Mesothelial cell of epicardium (in vitro differentiated cells): ENCODE measurements around the gene GPRC5A. TPM values are rescaled to one million over a fixed set of nuclear protein-coding genes. Genes with fewer than 3 reads are reported as not detected.
"Not testable (repeated sequence)": the region's sequence is repeated elsewhere in the genome, so short reads cannot be mapped to it uniquely, and the experiment has no call there.

Experiments used
- DNase-seq, 2 experiments: peaks; one replicate each; pipeline ENCODE4 v3.0.0; 2021; ENCODE audit warnings: low spot score in 2 of 2; ENCODE audit not compliant: unreplicated experiment in 2 of 2
- H3K27ac Mint-ChIP-seq: 2 replicates; pipeline ENCODE4 v1.8.0; 2021; ENCODE audit warnings: mixed read lengths
- H3K27me3 Mint-ChIP-seq: 2 replicates; pipeline ENCODE4 v1.8.0; 2021; ENCODE audit warnings: low read depth, mixed read lengths
- H3K36me3 Mint-ChIP-seq: 2 replicates; pipeline ENCODE4 v1.8.0; 2021; ENCODE audit warnings: mixed read lengths
- H3K4me1 Mint-ChIP-seq: 2 replicates; pipeline ENCODE4 v1.8.0; 2021; ENCODE audit warnings: mixed read lengths
- H3K4me3 Mint-ChIP-seq: 2 replicates; pipeline ENCODE4 v1.8.0; 2021; ENCODE audit warnings: mild to moderate bottlenecking, moderate library complexity, mixed read lengths
- H3K9me3 Mint-ChIP-seq: 2 replicates; pipeline ENCODE4 v1.8.0; 2021; ENCODE audit warnings: mixed read lengths
- CTCF ChIP-seq: fragments of 200-600 bp; sonication (generic); IDR thresholded peaks from one replicate; pipeline ENCODE4 v1.5.0; 2021; ENCODE audit warnings: antibody characterized with exemption; ENCODE audit not compliant: unreplicated experiment
- total RNA-seq: library from RNA; stranded (reverse); gene quantifications from 3 replicates; pipeline ENCODE4 v1.2.1, GENCODE V29; 2021

GPRC5A gene
- total RNA-seq, 1 donor from 2014 or later, result 108 TPM

GRCh38 chr12:12874029-12874428, 17.3 kb upstream of the GPRC5A start:
- H3K9me3 Mint-ChIP-seq, result peaks cover 5% of the 10 kb centered on the region
- DNase-seq, result no peak
- TF ChIP-seq CTCF, result no peak
- peaks cover 2% of the 10 kb centered on the region for H3K36me3 Mint-ChIP-seq
- H3K4me3 Mint-ChIP-seq, result no peak overlapping the region
- H3K27me3 Mint-ChIP-seq, result no peaks in the 10 kb centered on the region
- peaks cover 47% of the 10 kb centered on the region for H3K4me1 Mint-ChIP-seq
- no peak overlapping the region for H3K27ac Mint-ChIP-seq

DNA sequence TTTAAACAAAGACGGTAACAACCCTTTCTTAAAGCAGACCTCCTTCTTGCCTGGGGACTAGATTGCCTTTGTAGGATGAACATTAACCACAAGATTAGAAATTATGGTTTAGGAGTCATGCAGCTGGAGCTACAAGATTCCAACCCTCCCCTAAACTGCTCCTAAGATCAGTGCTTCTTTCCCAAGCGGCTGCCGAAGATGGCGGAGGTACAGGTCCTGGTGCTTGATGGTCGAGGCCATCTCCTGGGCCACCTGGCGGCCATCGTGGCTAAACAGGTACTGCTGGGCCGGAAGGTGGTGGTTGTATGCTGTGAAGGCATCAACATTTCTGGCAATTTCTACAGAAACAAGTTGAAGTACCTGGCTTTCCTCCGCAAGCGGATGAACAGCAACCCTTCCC, 16.1 kb upstream of the GPRC5A start:
- H3K4me1 Mint-ChIP-seq, result peaks cover 49% of the 10 kb centered on the region
- H3K9me3 Mint-ChIP-seq, H3K27me3 Mint-ChIP-seq, H3K4me3 Mint-ChIP-seq, H3K36me3 Mint-ChIP-seq, DNase-seq, H3K27ac Mint-ChIP-seq: not testable (repeated sequence)

DNA sequence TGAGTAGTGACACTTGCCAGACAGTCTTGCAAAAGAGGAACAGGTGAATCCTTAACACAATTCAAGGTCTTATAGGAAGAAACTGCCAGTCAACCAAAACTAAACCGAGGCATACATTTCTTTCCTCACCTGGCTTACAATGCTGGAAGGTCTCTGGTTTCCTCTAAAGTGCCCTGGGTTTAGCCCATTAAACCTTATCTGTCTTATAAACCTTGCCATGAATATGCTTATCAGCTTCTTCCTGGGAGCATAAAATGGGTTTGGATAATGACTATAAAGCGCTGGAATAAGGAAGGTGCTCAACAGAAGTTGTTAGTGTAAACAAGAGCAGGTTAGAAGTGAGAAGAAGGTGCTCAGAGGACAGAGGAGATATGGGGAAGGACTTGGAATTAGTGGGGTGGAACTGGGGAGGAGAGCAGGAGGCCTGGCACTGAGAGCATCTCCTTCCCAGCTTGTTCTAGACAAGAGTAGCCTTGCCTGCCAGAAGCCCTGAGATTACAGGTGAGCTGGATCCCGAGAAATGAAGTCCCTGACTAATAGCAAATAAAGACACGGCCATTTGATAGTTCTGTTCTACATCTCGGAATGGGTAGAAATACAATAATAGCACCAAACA, 14.1 kb upstream of the GPRC5A start:
- H3K4me3 Mint-ChIP-seq, result no peak overlapping the region
- no peak for TF ChIP-seq CTCF
- no peak for DNase-seq
- H3K27me3 Mint-ChIP-seq, result no peaks in the 10 kb centered on the region
- no peaks in the 10 kb centered on the region for H3K9me3 Mint-ChIP-seq
- H3K4me1 Mint-ChIP-seq, result peaks cover 40% of the 10 kb centered on the region
- H3K36me3 Mint-ChIP-seq, result peaks cover 2% of the 10 kb centered on the region
- peak overlapping the region; percentile 44 for H3K27ac Mint-ChIP-seq

GRCh38 chr12:12877781-12878455, 13.4 kb upstream of the GPRC5A start:
- H3K27me3 Mint-ChIP-seq, result no peaks in the 10 kb centered on the region
- H3K27ac Mint-ChIP-seq, result peak overlapping the region; percentile 44
- no peak overlapping the region for H3K4me3 Mint-ChIP-seq
- H3K9me3 Mint-ChIP-seq, result no peaks in the 10 kb centered on the region
- peaks cover 2% of the 10 kb centered on the region for H3K36me3 Mint-ChIP-seq
- peaks cover 38% of the 10 kb centered on the region for H3K4me1 Mint-ChIP-seq
- TF ChIP-seq CTCF, result no peak
- DNase-seq, result no peak

GRCh38 chr12:12880537-12880936, 10.8 kb upstream of the GPRC5A start:
- TF ChIP-seq CTCF, result no peak
- peaks cover 47% of the 10 kb centered on the region for H3K4me1 Mint-ChIP-seq
- no peaks in the 10 kb centered on the region for H3K27me3 Mint-ChIP-seq
- peaks cover 2% of the 10 kb centered on the region for H3K36me3 Mint-ChIP-seq
- H3K9me3 Mint-ChIP-seq, result no peaks in the 10 kb centered on the region
- no peak for DNase-seq
- H3K4me3 Mint-ChIP-seq, result no peak overlapping the region
- no peak overlapping the region for H3K27ac Mint-ChIP-seq

- Mint-ChIP-seq H3K9me3 (no peaks in the 10 kb centered on the region), H3K36me3 (no peaks in the 10 kb centered on the region), H3K4me3 (no peak overlapping the region), H3K27me3 (no peaks in the 10 kb centered on the region), H3K4me1 (peaks cover 52% of the 10 kb centered on the region), H3K27ac (peak overlapping the region; percentile 85)
- no peak for DNase-seq
- no peak for TF ChIP-seq CTCF
Observed at GRCh38 chr12:12881151-12881909, 10.0 kb upstream of the GPRC5A start.
